ENCODE measurements around the gene ARMC3.

ARMC3 gene, protein sequence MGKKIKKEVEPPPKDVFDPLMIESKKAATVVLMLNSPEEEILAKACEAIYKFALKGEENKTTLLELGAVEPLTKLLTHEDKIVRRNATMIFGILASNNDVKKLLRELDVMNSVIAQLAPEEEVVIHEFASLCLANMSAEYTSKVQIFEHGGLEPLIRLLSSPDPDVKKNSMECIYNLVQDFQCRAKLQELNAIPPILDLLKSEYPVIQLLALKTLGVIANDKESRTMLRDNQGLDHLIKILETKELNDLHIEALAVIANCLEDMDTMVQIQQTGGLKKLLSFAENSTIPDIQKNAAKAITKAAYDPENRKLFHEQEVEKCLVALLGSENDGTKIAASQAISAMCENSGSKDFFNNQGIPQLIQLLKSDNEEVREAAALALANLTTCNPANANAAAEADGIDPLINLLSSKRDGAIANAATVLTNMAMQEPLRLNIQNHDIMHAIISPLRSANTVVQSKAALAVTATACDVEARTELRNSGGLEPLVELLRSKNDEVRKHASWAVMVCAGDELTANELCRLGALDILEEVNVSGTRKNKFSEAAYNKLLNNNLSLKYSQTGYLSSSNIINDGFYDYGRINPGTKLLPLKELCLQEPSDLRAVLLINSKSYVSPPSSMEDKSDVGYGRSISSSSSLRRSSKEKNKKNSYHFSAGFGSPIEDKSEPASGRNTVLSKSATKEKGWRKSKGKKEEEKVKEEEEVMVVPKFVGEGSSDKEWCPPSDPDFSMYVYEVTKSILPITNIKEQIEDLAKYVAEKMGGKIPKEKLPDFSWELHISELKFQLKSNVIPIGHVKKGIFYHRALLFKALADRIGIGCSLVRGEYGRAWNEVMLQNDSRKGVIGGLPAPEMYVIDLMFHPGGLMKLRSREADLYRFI

GRCh38 chr10:22927661-22928403, at the start of gene ARMC3:
ARMC3 (plus strand) TSS chr10:22928053; CDS start chr10:22931997, 3,944 bp downstream.
- peak within 1 kb of the TSS; percentile 52 for H3K4me3 ChIP-seq (ENCODE audit: low read depth, low read length)
- DNase-seq (ENCODE audit: low read depth), result peak; percentile 3
- in situ Hi-C loops (cut with HindIII; ENCODE audit: low sequenced_read_pairs), result no loop called here
- no peak for TF ChIP-seq CTCF (IDR thresholded peaks at IDR 0.05; ENCODE audit: low read depth, low read length, missing control alignments)

- no peak overlapping the region for H3K4me3 ChIP-seq (ENCODE audit: low read depth, low read length)
- no peak for TF ChIP-seq CTCF (IDR thresholded peaks at IDR 0.05; ENCODE audit: low read depth, low read length, missing control alignments)
- in situ Hi-C loops (cut with HindIII; ENCODE audit: low sequenced_read_pairs), result no loop called here
- no peak for DNase-seq (ENCODE audit: low read depth)
Measured at GRCh38 chr10:22891797-22892196, 36.1 kb upstream of the ARMC3 start.

- TF ChIP-seq CTCF (IDR thresholded peaks at IDR 0.05; ENCODE audit: low read depth, low read length, missing control alignments), result no peak
- no peak for DNase-seq (ENCODE audit: low read depth)
- in situ Hi-C loops (cut with HindIII; ENCODE audit: low sequenced_read_pairs), result no loop called here
- H3K4me3 ChIP-seq (ENCODE audit: low read depth, low read length), result no peak overlapping the region
Measured at GRCh38 chr10:22893781-22894180, 34.1 kb upstream of the ARMC3 start.

GRCh38 chr10:22894714-22895113, 33.1 kb upstream of the ARMC3 start:
- no peak for DNase-seq (ENCODE audit: low read depth)
- no peak overlapping the region for H3K4me3 ChIP-seq (ENCODE audit: low read depth, low read length)
- in situ Hi-C loops (cut with HindIII; ENCODE audit: low sequenced_read_pairs), result no loop called here
- no peak for TF ChIP-seq CTCF (IDR thresholded peaks at IDR 0.05; ENCODE audit: low read depth, low read length, missing control alignments)

- no peak for TF ChIP-seq CTCF (IDR thresholded peaks at IDR 0.05; ENCODE audit: low read depth, low read length, missing control alignments)
- H3K4me3 ChIP-seq (ENCODE audit: low read depth, low read length), result no peak overlapping the region
- in situ Hi-C loops (cut with HindIII; ENCODE audit: low sequenced_read_pairs), result no loop called here
- DNase-seq (ENCODE audit: low read depth), result no peak
Measured at GRCh38 chr10:22895252-22895651, 32.6 kb upstream of the ARMC3 start.

- in situ Hi-C loops (cut with HindIII; ENCODE audit: low sequenced_read_pairs), result no loop called here
- TF ChIP-seq CTCF (IDR thresholded peaks at IDR 0.05; ENCODE audit: low read depth, low read length, missing control alignments), result no peak
- DNase-seq (ENCODE audit: low read depth), result no peak
- H3K4me3 ChIP-seq (ENCODE audit: low read depth, low read length), result no peak overlapping the region
Measured at GRCh38 chr10:22897371-22897770, 30.5 kb upstream of the ARMC3 start.
